Limb (tissue), 2 donors: ENCODE data around the gene CEL.
"Not testable (repeated sequence)": the region's sequence is repeated elsewhere in the genome, so short reads cannot be mapped to it uniquely, and the experiment has no call there.

Source experiments
- DNase-seq, 2 donors: peaks; one replicate each; pipeline ENCODE4 v3.0.0-alpha.2; 2016; ENCODE audit errors: extremely low spot score in 2 of 2

Gene CEL

DNA sequence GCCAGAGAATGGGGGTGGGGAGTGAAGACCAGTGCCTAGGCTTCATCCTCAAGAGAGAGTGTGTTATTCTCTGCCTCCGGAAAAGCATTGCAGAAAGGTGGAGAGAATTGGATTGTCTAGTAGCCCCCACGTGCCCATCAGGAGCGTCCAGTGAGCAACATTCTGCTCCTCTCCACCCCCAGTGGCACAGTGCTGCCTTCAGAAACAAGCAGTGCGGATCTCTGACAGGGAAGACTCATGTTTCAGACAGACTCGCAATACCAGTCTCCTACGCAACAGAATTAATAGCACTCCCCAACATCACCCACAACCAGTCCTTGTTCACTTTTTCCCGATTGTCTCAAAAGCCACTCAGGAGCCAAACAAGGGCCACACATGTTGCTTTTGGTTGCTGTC, 14.9 kb upstream of the CEL start:
- DNase-seq = no peak

DNA sequence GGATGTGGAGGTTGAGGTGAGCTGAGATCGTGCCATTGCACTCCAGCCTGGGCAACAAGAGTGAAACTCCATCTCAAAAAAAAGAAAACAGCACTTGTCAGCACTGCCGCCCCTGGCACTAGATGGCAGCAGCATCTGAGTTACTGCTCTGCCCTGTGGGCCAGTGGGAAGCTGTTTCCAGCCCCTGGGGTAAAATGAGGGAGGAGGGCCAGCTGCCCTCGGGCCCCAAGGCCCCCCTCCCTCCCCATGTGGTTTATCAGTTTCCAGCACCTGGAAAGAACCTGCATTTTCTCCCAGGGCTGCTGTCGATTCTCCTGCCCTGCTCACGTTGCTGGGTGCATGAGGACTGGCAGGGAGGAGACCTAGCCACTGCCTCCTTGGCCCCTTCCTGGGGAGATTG, 13.2 kb upstream of the CEL start:
- DNase-seq = no peak

DNA sequence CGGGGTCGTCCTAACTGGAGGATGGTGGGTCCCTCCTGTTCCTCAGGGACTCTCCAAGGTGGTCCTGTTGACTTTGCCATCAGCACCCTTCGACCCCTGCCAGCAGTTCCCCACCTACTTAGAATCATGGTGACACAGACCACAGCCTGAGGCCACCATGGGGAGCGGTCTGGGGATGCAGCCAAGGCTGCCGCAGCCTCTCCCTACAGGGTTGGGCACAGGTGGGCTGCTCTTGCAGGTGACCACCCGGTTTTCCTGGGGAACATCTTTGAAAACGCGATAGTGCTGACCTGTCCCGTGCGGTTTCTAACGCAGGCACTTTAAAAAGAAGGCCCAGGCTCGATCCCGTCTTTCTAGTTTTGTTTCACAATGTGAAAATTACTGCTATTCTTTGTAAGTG, 12.7 kb upstream of the CEL start:
- no peak for DNase-seq

DNA sequence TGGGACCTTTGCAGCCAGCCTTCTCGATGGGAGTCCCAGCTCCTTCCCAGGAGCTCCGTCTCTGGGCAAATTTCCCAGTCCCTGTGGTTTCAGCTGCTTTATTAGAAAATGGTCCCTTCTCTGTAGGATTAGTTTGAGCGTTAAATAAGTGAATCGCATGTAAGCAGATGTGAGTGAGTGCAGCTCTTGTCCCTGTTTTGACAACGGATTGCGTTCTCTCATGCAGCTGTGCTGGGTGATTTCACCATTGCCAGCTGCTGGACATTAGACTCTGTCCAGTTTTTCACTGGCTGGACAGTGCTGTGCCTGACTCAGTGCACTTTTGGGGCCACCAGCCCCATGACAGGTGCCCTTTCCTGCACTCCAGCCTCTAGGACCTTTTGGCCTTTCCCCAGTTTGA, 11.6 kb upstream of the CEL start:
- no peak for DNase-seq

DNA sequence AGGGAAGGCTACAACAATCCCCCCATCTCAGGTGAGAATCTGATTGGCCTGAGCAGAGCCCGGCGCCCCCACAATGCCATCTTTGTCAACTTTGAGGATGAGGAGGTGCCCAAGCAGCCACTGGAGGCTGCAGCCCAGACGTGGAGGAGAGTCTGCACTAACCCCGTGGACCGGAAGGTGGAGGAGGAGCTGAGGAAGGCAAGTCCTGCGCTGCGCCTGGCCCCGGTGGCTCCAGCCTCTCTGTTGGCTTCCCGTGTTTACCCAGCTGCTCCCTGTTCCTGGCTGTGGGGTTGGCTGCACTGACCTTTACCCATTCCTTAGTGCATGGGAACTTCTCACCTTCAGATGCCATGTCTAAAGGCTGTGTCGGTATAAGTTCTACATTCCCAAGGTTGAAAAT, 11.0 kb upstream of the CEL start:
- DNase-seq = no peak

DNA sequence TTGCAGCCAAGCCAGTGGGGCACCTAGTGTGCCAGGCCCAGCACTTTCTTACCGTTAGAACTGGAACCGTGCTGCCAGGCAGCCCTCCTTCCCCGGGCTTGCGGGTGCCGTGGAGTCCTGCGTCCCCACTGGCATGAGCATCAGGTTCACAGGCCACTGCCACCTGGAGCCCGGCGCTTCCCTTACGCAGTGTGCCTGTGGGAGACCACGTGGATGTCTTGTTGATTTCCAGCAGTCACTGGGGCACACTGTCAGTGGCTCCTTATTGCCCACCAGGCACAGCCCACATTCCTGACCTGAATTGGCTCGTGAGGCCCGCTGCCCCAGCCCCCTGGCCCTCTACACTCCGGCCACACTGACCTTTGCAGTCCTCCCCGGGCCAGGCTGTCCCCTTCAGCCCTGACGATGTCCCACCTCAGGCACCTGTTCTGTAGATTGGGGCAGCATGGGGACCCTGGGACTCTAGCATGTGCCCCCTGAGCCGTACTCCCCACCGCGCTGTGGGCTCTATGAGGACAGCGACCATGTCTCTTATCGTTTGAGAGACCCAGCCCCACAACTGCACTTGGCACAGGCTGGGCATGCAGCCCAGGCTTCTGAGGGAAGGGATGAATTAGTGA, 10.4 kb upstream of the CEL start:
- no peak for DNase-seq

DNA sequence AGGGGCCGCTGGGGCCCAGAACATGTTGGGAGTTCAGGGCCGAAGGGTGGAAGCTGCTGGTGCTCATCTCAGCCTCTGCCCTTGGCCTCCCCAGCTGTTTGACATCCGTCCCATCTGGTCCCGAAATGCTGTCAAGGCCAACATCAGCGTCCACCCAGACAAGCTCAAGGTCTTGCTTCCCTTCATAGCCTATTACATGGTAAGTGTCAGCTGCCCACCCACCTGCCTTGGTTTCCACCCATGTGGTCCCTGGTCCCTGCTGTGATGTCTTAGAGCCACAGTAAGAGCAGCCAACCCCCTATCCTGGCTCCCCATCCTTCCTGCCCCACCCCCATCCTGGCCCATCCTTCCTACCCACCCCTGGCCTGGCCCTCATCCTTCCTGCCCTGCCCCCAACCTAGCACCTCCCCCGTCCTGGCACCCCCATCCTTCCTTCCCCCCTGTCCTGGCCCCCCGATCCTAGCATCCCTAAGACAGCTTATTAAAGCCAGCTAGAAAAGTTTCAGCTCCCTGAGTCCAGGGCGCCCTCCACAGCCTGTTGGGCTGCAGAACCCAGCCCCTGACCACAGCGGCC, 9.7 kb upstream of the CEL start:
- DNase-seq = no peak

DNA sequence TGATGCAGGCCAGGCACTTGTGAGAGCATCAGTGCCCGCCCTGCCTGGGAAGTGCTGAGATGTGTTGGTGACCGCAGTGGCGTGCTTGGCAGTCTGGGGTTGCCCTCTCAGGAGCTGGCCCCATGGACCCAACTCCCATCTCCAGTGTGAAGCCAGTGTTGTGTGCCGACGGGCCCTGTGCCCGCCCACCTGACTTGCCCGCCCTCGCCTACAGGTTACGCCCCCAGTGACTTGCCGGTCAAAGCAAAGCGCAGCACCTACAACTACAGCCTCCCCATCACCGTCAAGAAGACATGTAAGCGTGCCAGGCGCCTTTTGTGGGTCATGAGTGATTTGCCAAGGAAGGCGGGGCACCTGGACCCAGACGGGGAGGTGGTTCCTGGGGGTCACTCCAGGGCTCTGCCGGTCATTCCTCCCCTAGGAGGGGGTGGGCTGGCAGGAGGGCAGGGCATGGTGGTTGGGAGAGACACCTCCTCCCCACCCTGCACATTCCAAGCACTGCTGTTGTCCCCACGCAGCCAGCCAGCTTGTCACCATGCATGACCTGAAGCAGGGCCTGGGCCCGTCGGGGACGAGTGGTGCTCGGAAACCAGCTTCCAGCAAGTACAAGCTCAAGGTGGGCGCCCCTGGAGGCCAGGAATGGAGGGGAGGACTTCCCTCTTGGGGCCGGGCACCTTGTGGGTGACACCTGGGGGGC, 7.4 kb upstream of the CEL start:
- DNase-seq = no peak

DNA sequence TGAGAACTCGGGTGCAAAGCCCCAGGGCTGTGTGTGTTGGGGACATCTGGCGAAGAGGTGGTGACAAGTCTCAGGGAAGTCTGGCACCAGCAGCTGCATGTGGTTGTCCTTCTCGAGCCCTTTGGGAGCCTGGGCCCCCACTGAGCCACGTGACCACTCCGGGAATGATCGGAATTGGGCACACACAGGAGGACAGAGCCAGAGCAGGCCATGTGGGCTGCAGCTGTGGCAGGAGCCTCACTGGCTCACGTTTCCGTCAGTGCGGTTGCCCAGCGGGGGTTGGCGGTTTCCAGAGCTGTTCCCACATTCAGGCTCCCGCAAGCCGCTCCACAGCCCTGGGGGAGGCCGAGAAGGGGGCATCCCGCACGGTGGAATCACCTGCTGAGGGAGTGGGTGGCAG, 6.8 kb upstream of the CEL start:
- DNase-seq = peak; percentile 63 to 74

DNA sequence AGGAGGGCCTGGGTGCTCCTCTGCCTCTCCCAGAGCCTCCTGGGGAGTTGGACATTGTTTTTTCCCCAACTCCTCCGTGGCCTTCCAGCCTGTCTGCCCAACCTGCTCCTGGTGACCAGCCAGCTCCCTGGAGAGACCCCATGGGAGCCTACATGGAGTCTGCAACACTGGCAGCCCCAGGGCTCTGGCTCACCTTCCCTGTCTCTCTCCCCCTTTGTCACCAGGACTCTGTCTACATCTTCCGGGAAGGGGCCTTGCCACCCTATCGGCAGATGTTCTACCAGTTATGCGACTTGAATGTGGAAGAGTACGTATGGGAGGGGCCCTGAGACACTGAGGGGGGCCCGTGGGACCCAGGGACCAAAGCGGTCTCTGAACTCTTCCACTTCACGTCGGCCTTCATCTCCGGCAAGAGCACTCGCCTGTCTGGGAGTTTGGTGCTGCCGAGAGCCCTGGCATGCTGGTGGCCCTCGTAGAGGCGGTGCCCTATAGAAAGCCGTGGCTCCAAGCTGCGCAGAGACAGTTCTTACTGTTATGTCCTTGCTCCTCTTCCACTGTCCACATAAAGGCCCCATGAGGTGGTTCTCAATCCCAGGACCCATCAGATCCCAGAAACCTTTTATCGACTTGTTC, 5.9 kb upstream of the CEL start:
- no peak for DNase-seq

DNA sequence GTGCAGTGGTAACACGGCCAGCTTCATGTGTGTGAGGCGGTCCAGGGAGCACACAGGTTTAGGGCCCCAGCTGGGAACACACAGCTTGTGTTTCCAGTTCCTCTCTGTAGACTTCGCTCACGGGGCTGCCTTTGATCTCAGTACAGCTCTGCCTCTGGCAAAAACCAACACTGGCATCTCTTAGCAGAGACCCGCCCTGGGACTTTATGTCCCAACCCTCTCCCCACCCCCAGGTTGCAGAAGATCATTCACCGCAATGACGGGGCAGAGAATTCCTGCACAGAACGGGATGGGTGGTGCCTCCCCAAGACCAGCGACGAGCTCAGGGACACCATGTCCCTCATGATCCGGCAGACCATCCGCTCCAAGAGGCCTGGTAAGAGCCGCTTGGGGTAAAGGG, 5.2 kb upstream of the CEL start:
- no peak for DNase-seq

DNA sequence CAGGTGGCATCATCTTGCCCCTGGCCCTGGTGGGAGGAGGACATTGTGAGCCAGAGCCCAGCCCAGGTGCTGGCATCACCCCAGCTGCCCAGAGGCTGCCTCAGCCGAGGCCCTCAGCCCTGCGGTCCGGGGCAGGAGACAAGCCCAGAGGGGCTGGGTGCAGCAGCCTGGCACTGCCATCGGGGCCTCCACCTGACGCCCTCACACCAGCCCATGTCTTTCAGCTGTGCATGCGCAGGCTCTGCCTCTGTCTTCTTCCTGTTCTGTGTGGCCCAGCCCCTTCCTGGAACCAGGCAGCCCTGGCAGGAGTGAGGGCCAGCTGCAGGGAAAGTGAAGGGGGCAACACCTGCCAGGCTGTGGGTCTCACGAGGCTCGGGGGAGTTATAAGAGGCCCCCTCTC, 4.8 kb upstream of the CEL start:
- no peak for DNase-seq

DNA sequence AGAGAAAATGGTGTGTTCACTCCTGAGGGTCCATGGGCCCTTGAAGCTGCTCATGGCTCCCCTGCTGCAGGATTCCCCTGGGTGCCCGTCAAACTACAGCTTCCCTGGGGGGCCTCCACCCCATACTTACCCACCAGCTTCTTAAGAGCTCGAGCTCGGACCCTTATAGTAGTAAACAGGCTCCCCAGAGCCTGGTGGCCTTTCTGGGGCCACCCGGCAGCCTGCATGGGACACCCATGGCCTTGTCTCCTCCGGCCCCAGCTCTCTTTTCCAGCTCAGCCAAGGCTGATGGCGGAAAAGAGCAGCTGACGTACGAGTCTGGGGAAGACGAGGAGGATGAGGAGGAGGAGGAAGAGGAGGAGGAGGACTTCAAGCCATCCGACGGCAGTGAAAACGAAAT, 4.2 kb upstream of the CEL start:
- no peak for DNase-seq

DNA sequence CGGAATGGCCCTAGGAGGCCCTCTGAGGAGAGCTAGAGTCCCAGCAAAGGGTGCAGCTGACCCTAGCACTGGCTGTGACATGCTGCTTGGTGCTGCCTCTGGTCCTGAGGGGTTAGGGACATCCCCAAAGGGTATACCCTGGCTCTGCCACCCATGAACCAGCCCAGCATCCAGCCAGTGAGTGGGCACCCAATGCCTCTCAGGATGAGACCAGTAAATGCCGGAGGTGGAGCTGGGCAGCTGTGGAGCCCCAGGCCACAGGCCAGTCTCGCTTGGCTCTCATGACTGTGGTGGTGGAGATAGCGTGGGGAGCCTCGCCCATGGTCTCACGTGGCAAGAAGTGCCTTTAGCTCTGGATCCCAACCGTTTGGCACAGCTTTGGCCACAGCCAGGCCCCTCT, 3.7 kb upstream of the CEL start:
- DNase-seq = no peak

DNA sequence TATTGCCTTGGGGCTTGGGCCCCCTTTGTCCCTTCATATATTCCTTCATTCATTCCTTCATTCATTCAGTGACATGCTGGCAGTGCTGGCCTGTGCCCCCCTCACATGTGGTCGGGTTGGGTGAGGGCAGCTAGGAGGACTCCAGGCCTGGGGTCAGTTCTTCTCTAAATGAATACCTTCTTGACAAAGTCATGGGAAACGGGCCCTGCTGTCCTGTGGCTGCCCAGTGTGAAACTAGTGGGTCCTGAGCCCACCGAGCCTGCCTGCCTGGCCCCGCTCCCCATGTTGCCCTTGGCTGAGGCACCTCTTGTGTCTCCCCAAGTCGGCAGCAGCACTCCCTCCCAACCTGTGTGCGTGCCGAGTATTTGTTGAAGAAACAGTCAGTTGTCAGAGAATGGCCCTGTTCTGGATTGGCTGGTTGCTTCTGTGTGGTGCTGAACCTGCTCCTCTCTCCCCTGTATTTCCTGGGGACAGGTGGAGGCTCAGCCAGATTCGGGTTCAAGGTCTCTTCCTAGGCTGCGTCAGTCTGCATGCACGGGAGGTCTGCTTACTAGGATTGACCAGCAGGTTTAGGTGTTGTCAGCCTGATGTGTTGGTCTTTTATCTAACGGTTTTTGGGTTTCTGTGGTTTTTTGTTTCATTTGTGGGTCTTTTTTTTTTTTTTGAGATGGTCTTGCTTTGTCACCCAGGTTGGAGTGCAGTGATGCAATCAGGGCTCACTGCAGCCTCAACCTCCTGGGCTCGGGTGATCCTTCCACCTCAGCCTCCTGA, 3.0 kb upstream of the CEL start:
- DNase-seq = no peak

DNA sequence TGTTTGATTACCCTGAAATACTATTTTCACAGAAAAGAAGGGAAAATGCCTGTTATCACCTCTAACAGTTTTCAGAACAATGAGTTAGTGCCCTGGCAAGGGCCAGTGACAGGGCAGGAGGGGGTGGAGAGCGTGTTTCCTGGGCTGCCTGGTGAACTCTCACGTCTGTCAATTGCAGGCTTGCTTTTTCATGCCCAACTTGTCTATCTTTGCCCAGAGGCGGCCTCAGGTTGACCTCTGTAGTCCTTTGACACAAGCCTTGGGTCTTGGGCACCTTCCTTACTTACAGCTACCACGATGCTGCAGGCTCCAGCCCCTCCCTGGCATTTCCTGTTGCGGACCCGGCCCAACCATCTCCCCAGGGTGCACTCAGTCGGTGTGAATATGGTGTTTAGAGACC, 2.2 kb upstream of the CEL start:
- DNase-seq = no peak

DNA sequence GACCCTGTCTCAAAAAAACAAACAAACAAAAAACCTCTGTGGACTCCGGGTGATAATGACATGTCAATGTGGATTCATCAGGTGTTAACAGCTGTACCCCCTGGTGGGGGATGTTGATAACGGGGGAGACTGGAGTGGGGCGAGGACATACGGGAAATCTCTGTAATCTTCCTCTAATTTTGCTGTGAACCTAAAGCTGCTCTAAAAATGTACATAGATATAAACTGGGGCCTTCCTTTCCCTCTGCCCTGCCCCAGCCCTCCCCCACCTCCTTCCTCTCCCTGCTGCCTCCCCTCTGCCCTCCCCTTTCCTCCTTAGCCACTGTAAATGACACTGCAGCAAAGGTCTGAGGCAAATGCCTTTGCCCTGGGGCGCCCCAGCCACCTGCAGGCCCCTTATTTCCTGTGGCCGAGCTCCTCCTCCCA, 1.4 kb upstream of the CEL start:
- DNase-seq = no peak

DNA sequence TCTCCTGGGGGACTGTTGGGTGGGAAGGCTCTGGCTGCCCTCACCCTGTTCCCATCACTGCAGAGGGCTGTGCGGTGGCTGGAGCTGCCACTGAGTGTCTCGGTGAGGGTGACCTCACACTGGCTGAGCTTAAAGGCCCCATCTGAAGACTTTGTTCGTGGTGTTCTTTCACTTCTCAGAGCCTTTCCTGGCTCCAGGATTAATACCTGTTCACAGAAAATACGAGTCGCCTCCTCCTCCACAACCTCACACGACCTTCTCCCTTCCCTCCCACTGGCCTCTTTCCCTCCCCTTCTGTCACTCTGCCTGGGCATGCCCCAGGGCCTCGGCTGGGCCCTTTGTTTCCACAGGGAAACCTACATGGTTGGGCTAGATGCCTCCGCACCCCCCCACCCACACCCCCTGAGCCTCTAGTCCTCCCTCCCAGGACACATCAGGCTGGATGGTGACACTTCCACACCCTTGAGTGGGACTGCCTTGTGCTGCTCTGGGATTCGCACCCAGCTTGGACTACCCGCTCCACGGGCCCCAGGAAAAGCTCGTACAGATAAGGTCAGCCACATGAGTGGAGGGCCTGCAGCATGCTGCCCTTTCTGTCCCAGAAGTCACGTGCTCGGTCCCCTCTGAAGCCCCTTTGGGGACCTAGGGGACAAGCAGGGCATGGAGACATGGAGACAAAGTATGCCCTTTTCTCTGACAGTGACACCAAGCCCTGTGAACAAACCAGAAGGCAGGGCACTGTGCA, 590 bp upstream of the CEL start:
- DNase-seq = not testable (repeated sequence)

DNA sequence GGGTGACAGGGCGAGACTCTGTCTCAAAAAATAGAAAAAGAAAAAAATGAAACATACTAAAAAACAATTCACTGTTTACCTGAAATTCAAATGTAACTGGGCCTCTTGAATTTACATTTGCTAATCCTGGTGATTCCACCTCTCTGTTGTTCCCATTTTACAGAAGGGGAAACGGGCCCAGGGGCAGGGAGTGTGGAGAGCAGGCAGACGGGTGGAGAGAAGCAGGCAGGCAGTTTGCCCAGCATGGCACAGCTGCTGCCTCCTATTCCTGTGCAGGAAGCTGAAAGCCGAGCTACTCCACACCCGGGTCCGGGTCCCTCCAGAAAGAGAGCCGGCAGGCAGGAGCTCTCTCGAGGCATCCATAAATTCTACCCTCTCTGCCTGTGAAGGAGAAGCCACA, 788 bp downstream of the CEL start:
- DNase-seq = not testable (repeated sequence)

DNA sequence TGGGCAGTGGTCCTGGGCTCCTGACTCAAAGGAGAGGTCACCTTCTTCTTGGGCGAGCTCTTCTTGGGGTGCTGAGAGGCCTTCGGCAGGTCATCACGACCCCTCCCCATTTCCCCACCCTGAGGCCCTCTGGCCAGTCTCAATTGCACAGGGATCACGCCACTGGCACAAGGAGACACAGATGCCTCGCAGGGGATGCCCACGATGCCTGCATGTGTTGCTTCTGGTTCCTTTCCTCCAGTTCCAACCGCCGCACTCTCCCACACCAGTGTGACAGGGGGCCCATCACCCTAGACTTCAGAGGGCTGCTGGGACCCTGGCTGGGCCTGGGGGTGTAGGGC, 1.3 kb downstream of the CEL start:
- DNase-seq = no peak

DNA sequence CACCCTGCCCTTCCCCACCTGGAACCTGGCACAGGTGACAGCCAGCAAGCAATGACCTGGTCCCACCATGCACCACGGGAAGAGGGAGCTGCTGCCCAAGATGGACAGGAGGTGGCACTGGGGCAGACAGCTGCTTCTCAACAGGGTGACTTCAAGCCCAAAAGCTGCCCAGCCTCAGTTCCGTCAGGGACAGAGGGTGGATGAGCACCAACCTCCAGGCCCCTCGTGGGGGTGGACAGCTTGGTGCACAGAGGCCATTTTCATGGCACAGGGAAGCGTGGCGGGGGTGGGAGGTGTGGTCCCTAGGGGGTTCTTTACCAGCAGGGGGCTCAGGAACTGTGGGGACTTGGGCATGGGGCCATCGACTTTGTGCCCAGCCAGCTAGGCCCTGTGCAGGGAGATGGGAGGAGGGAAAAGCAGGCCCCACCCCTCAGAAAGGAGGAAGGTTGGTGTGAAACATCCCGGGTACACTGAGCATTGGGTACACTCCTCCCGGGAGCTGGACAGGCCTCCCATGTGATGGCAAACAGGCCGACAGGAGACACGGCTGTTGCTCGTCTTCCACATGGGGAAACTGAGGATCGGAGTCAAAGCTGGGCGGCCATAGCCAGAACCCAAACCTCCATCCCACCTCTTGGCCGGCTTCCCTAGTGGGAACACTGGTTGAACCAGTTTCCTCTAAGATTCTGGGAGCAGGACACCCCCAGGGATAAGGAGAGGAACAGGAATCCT, 1.9 kb downstream of the CEL start:
- no peak for DNase-seq
